Mucosa of rectum (tissue), 2 donors: ENCODE measurements around the gene GPR78.

Experiments used
- H3K27ac ChIP-seq, 2 donors: one replicate each; pipeline ENCODE4 v1.7.0; 2013; ENCODE audit warnings: inconsistent platforms in 2 of 2, low read depth in 2 of 2, low read length in 2 of 2
- H3K27me3 ChIP-seq, 2 donors: one replicate each; pipeline ENCODE4 v1.7.0; 2013; ENCODE audit warnings: low read length in 2 of 2; ENCODE audit not compliant: control insufficient read depth in 2 of 2, insufficient read depth in 2 of 2
- H3K36me3 ChIP-seq, 2 donors: one replicate each; pipeline ENCODE4 v1.7.0; 2013; ENCODE audit warnings: low read length in 2 of 2; ENCODE audit not compliant: control insufficient read depth in 2 of 2, insufficient read depth in 2 of 2
- H3K4me1 ChIP-seq, 2 donors: one replicate each; pipeline ENCODE4 v1.7.0; 2013; ENCODE audit warnings: low read length in 2 of 2, mild to moderate bottlenecking in 1 of 2; ENCODE audit not compliant: control insufficient read depth in 2 of 2, insufficient read depth in 2 of 2
- H3K4me3 ChIP-seq, 2 donors: one replicate each; pipeline ENCODE4 v1.7.0; 2013; ENCODE audit warnings: low read length in 2 of 2
- H3K9ac ChIP-seq, 2 donors: one replicate each; pipeline ENCODE4 v1.7.0; 2013; ENCODE audit warnings: low read length in 2 of 2, low read depth in 1 of 2, mild to moderate bottlenecking in 1 of 2
- H3K9me3 ChIP-seq, 2 donors: one replicate each; pipeline ENCODE4 v1.7.0; 2013; ENCODE audit warnings: low read length in 2 of 2; ENCODE audit not compliant: control insufficient read depth in 2 of 2
- donor health status: healthy.
- donor health status: Normal muscosa, but diverticular disease.

Gene GPR78

DNA sequence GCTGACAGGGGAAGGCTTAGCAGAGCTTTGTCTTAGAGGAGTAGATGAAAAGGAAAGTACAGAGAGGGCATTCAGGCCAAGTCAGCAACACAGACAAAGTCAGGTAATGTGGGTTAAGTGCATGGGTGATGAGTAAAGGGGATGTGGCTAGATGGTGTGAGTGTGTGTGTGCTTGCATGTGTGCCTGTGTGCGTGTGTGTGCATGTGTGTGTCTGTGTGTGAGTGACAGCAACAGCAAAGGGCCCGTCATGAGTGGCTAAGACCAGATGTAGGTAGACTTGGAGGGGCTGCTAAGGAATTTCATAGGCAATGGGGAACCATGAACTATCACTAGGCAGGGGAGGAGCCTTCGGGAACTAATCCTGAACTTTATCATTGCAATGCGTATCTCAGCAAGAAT is 2.2 kb upstream of the GPR78 start:
- Histone ChIP-seq H3K4me3 (no peak overlapping the region), H3K9ac (no peak overlapping the region), H3K4me1 (no peaks in the 10 kb centered on the region), H3K27ac (no peak overlapping the region), H3K9me3 (no peaks in the 10 kb centered on the region), H3K27me3 (peaks cover 0 to 8% of the 10 kb centered on the region in 2 donors), H3K36me3 (no peaks in the 10 kb centered on the region)

- no peak overlapping the region for H3K4me3 ChIP-seq
- H3K27me3 ChIP-seq: peaks cover 0 to 8% of the 10 kb centered on the region in 2 donors
- no peak overlapping the region for H3K9ac ChIP-seq
- H3K9me3 ChIP-seq: no peaks in the 10 kb centered on the region
- no peaks in the 10 kb centered on the region for H3K4me1 ChIP-seq
- no peak overlapping the region for H3K27ac ChIP-seq
- H3K36me3 ChIP-seq: no peaks in the 10 kb centered on the region
These were observed 1.5 kb upstream of the GPR78 start for GRCh38 chr4:8578717-8579116.

DNA sequence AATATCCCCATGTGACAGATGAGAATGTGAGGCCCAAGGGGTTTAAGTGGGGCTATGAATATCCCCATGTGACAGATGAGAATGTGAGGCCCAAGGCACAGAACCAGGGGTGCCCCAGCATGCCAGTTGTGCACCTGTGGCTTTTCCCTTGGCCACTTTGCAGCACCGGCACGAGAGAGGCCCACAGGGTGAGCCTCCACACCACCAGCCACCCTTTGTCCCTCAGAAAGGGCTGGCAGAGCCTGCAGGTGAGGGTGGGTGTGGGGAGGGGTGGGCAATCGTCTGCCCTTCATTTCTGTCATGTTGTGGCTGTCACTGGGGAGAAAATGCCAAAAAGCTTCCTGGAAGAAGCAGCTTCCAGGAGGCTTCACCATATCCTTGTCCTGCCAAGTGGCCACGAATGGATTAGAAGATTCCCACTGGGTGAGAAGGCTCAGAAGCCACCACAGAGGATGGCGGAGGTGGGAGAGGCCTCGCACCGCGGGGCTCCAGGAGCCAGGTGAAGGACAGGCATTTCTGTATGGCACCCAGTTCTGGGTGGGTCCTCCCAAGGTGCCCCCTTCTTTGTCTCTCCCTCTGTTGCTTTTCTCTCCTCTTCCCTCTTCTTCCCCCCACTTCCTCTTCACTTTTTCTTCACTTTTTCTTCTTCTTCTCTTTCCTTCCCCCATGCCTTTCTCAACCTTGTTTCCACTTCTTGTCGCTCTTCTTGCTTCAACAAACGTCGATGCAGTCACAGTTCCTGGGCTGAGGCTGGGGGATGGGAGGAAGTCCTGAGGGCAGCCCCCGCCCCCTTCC is 469 bp upstream of the GPR78 start:
- no peaks in the 10 kb centered on the region for H3K36me3 ChIP-seq

GRCh38 chr4:8581094-8581861 is 1.1 kb downstream of the GPR78 start:
- Histone ChIP-seq H3K9me3 (no peaks in the 10 kb centered on the region), H3K36me3 (no peaks in the 10 kb centered on the region), H3K27ac (no peak overlapping the region), H3K27me3 (peaks cover 0 to 9% of the 10 kb centered on the region in 2 donors), H3K9ac (no peak overlapping the region), H3K4me3 (no peak overlapping the region), H3K4me1 (no peaks in the 10 kb centered on the region)

More for the DNA sequence above, 469 bp upstream of the GPR78 start:
- H3K9ac ChIP-seq: no peak overlapping the region
- peaks cover 0 to 8% of the 10 kb centered on the region in 2 donors for H3K27me3 ChIP-seq
- no peak overlapping the region for H3K27ac ChIP-seq
- no peaks in the 10 kb centered on the region for H3K9me3 ChIP-seq
- H3K4me1 ChIP-seq: no peaks in the 10 kb centered on the region
- H3K4me3 ChIP-seq: no peak overlapping the region

GRCh38 chr4:8582016-8582415 is 1.8 kb downstream of the GPR78 start:
- H3K27ac ChIP-seq: no peak overlapping the region
- no peak overlapping the region for H3K9ac ChIP-seq
- H3K36me3 ChIP-seq: no peaks in the 10 kb centered on the region
- H3K4me1 ChIP-seq: no peaks in the 10 kb centered on the region
- H3K27me3 ChIP-seq: peaks cover 0 to 10% of the 10 kb centered on the region in 2 donors
- H3K4me3 ChIP-seq: no peak overlapping the region
- no peaks in the 10 kb centered on the region for H3K9me3 ChIP-seq

DNA sequence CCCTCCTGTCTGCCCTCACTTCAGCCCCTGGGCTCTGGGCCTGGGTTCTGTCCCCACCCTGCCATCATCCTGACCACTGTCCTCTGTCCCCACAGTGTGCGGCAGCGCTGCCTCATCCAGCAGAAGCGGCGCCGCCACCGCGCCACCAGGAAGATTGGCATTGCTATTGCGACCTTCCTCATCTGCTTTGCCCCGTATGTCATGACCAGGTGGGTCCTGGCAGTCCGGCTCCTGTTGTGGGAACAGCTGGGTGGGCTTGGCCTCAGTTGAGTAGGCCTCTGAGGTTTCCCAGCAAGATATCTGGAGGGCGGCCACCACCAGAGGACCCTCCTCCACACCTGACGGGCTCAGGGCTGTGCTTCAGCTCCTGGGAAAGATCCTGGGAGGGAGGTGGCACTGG is 2.2 kb downstream of the GPR78 start:
- Histone ChIP-seq H3K9ac (no peak overlapping the region), H3K27ac (no peak overlapping the region), H3K9me3 (no peaks in the 10 kb centered on the region), H3K4me3 (no peak overlapping the region), H3K4me1 (no peaks in the 10 kb centered on the region), H3K36me3 (no peaks in the 10 kb centered on the region), H3K27me3 (peaks cover 0 to 10% of the 10 kb centered on the region in 2 donors)

- Histone ChIP-seq H3K9ac (no peak overlapping the region), H3K27ac (no peak overlapping the region), H3K36me3 (no peaks in the 10 kb centered on the region), H3K4me1 (no peaks in the 10 kb centered on the region), H3K27me3 (peaks cover 0 to 6% of the 10 kb centered on the region in 2 donors), H3K9me3 (no peaks in the 10 kb centered on the region), H3K4me3 (no peak overlapping the region)
These were observed 2.9 kb downstream of the GPR78 start for GRCh38 chr4:8582941-8583654.

DNA sequence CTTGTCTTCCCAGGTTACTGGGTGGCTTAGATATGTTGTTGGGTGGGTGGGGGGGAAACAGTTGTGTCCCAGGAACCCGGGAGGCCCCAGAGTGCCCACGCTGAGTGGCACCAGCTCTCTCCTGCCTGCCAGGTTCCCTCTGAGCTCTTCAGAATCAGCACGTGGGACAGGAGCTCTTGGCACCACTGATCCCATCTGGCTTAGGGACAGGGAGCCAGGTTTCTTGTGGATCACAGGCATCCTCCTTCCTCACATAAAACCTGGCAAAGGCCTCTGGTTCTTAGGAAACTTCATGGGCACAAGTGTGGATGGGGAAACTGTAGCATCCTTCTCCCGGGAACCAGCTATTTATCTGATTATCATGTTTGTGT is 3.4 kb downstream of the GPR78 start:
- Histone ChIP-seq H3K36me3 (no peaks in the 10 kb centered on the region), H3K4me3 (no peak overlapping the region), H3K27me3 (peaks cover 0 to 8% of the 10 kb centered on the region in 2 donors), H3K9me3 (no peaks in the 10 kb centered on the region), H3K9ac (no peak overlapping the region), H3K4me1 (no peaks in the 10 kb centered on the region), H3K27ac (no peak overlapping the region)

GRCh38 chr4:8585186-8585585 is 5.0 kb downstream of the GPR78 start:
- H3K36me3 ChIP-seq: no peaks in the 10 kb centered on the region
- no peak overlapping the region for H3K9ac ChIP-seq
- no peaks in the 10 kb centered on the region for H3K4me1 ChIP-seq
- no peak overlapping the region for H3K4me3 ChIP-seq
- H3K9me3 ChIP-seq: no peaks in the 10 kb centered on the region
- peaks cover 0 to 8% of the 10 kb centered on the region in 2 donors for H3K27me3 ChIP-seq
- H3K27ac ChIP-seq: no peak overlapping the region

DNA sequence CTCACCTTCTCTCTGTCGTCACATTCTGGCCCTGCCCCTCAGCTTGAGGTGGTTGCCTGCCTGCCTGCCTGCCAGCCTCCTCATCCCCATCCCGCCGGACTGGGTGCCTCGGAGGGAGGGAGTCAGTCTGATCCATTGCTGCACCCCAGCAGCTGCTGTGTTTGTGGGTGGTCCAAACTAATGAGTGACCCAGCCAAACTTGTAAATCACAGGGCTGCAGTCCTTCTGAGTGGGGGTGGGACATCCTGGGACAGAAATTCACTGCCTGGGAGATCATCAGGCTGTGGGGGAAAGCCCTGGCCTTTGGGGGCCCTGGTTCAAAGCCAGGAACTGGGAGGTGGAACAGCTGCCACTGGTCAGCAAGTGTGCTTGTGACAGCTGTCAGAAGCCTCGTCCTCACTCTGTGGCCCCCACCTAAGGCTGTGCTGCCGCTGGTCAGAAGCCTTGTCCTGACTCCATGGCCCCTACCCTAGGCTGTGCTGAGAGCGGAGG is 5.6 kb downstream of the GPR78 start:
- H3K4me1 ChIP-seq: no peaks in the 10 kb centered on the region
- no peak overlapping the region for H3K4me3 ChIP-seq
- H3K9ac ChIP-seq: no peak overlapping the region
- H3K36me3 ChIP-seq: no peaks in the 10 kb centered on the region
- H3K27ac ChIP-seq: no peak overlapping the region
- peaks cover 0 to 8% of the 10 kb centered on the region in 2 donors for H3K27me3 ChIP-seq
- H3K9me3 ChIP-seq: no peaks in the 10 kb centered on the region
